ENCODE data around the gene WDR47.

The WDR47 gene

GRCh38 chr1:109041621-109042468 lies at the start of gene WDR47:
Gene WDR47, minus strand, starts transcription at chr1:109042102. Its CDS starts 18,590 bp downstream, at chr1:109023512.
- H3K4me1 Mint-ChIP-seq, result peaks cover 16% of the 10 kb centered on the region

GRCh38 chr1:109091078-109091838 lies 49.4 kb upstream of the WDR47 start:
- Mint-ChIP-seq H3K4me1 (peaks cover 19% of the 10 kb centered on the region), H3K27me3 (no peaks in the 10 kb centered on the region), H3K36me3 (peaks cover 6% of the 10 kb centered on the region), H3K9me3 (no peaks in the 10 kb centered on the region), H3K27ac (peak overlapping the region; percentile 99), H3K4me3 (peak overlapping the region; percentile 99)
- DNase-seq (ENCODE audit: low spot score in 2 of 2), result no peak
- ATAC-seq (ENCODE audit: low read depth), result peak; percentile 9

More at GRCh38 chr1:109041621-109042468, at the start of gene WDR47:
- Mint-ChIP-seq H3K27ac (peak within 1 kb of the TSS; percentile 90), H3K27me3 (no peaks in the 10 kb centered on the region), H3K9me3 (no peaks in the 10 kb centered on the region), H3K4me3 (peak within 1 kb of the TSS; percentile 96), H3K36me3 (no peaks in the 10 kb centered on the region)
- peak; percentile 95 for ATAC-seq (ENCODE audit: low read depth)
- peak; percentile 93 to 95 for DNase-seq (ENCODE audit: low spot score in 2 of 2)

- Mint-ChIP-seq H3K9me3 (no peaks in the 10 kb centered on the region), H3K27me3 (no peaks in the 10 kb centered on the region), H3K4me1 (peaks cover 19% of the 10 kb centered on the region), H3K4me3 (peak within 1 kb of the TSS; percentile 99), H3K36me3 (peaks cover 6% of the 10 kb centered on the region), H3K27ac (peak within 1 kb of the TSS; percentile 99)
- peak; percentile 82 for ATAC-seq (ENCODE audit: low read depth)
- DNase-seq (ENCODE audit: low spot score in 2 of 2), result peak; percentile 82 to 86
Measured at GRCh38 chr1:109090196-109091077, 48.5 kb upstream of the WDR47 start, which contains the start of gene TMEM167B. Gene TMEM167B, plus strand, starts transcription at chr1:109090764. Its CDS starts 109 bp downstream, at chr1:109090873.

GRCh38 chr1:109089242-109090015 lies 47.5 kb upstream of the WDR47 start:
- peaks cover 6% of the 10 kb centered on the region for H3K36me3 Mint-ChIP-seq
- DNase-seq (ENCODE audit: low spot score in 2 of 2), result peak in 1 of 2 donors; percentile 20
- ATAC-seq (ENCODE audit: low read depth), result peak; percentile 30
- H3K4me1 Mint-ChIP-seq, result peaks cover 19% of the 10 kb centered on the region
- H3K4me3 Mint-ChIP-seq, result peak overlapping the region; percentile 99
- no peaks in the 10 kb centered on the region for H3K9me3 Mint-ChIP-seq
- peak overlapping the region; percentile 99 for H3K27ac Mint-ChIP-seq
- H3K27me3 Mint-ChIP-seq, result no peaks in the 10 kb centered on the region

GRCh38 chr1:109084563-109085517 lies 42.9 kb upstream of the WDR47 start:
- DNase-seq (ENCODE audit: low spot score in 2 of 2), result no peak
- Mint-ChIP-seq H3K4me1 (peaks cover 2% of the 10 kb centered on the region), H3K36me3 (no peaks in the 10 kb centered on the region), H3K27ac (no peak overlapping the region), H3K4me3 (no peak overlapping the region), H3K27me3 (no peaks in the 10 kb centered on the region), H3K9me3 (no peaks in the 10 kb centered on the region)
- ATAC-seq (ENCODE audit: low read depth), result no peak

- Mint-ChIP-seq H3K4me3 (no peak overlapping the region), H3K27me3 (no peaks in the 10 kb centered on the region), H3K36me3 (no peaks in the 10 kb centered on the region), H3K27ac (no peak overlapping the region), H3K4me1 (no peaks in the 10 kb centered on the region), H3K9me3 (no peaks in the 10 kb centered on the region)
- ATAC-seq (ENCODE audit: low read depth) (no peak), DNase-seq (ENCODE audit: low spot score in 2 of 2) (no peak)
Measured at GRCh38 chr1:109083923-109084322, 42.0 kb upstream of the WDR47 start.

- no peaks in the 10 kb centered on the region for H3K4me1 Mint-ChIP-seq
- H3K36me3 Mint-ChIP-seq, result no peaks in the 10 kb centered on the region
- no peak overlapping the region for H3K4me3 Mint-ChIP-seq
- H3K27ac Mint-ChIP-seq, result no peak overlapping the region
- no peaks in the 10 kb centered on the region for H3K27me3 Mint-ChIP-seq
- no peaks in the 10 kb centered on the region for H3K9me3 Mint-ChIP-seq
- ATAC-seq (ENCODE audit: low read depth) (no peak), DNase-seq (ENCODE audit: low spot score in 2 of 2) (no peak)
Measured at GRCh38 chr1:109083501-109083900, 41.6 kb upstream of the WDR47 start.

- DNase-seq (ENCODE audit: low spot score in 2 of 2), result no peak
- H3K4me3 Mint-ChIP-seq, result no peak overlapping the region
- no peak overlapping the region for H3K27ac Mint-ChIP-seq
- peaks cover 5% of the 10 kb centered on the region for H3K4me1 Mint-ChIP-seq
- no peaks in the 10 kb centered on the region for H3K9me3 Mint-ChIP-seq
- ATAC-seq (ENCODE audit: low read depth), result no peak
- H3K27me3 Mint-ChIP-seq, result no peaks in the 10 kb centered on the region
- H3K36me3 Mint-ChIP-seq, result no peaks in the 10 kb centered on the region
Measured at GRCh38 chr1:109080441-109081082, 38.7 kb upstream of the WDR47 start.

- ATAC-seq (ENCODE audit: low read depth), result no peak
- H3K36me3 Mint-ChIP-seq, result no peaks in the 10 kb centered on the region
- no peak for DNase-seq (ENCODE audit: low spot score in 2 of 2)
- no peak overlapping the region for H3K27ac Mint-ChIP-seq
- H3K4me3 Mint-ChIP-seq, result no peak overlapping the region
- no peaks in the 10 kb centered on the region for H3K9me3 Mint-ChIP-seq
- no peaks in the 10 kb centered on the region for H3K27me3 Mint-ChIP-seq
- H3K4me1 Mint-ChIP-seq, result peaks cover 8% of the 10 kb centered on the region
Measured at GRCh38 chr1:109079240-109079622, 37.3 kb upstream of the WDR47 start.

- no peak overlapping the region for H3K27ac Mint-ChIP-seq
- no peaks in the 10 kb centered on the region for H3K9me3 Mint-ChIP-seq
- ATAC-seq (ENCODE audit: low read depth) (no peak), DNase-seq (ENCODE audit: low spot score in 2 of 2) (no peak)
- H3K36me3 Mint-ChIP-seq, result no peaks in the 10 kb centered on the region
- no peak overlapping the region for H3K4me3 Mint-ChIP-seq
- no peaks in the 10 kb centered on the region for H3K27me3 Mint-ChIP-seq
- H3K4me1 Mint-ChIP-seq, result peaks cover 8% of the 10 kb centered on the region
Measured at GRCh38 chr1:109078317-109078716, 36.4 kb upstream of the WDR47 start.

- ATAC-seq (ENCODE audit: low read depth) (peak; percentile 98), DNase-seq (ENCODE audit: low spot score in 2 of 2) (peak; percentile 82 to 84)
- Mint-ChIP-seq H3K4me3 (peak within 1 kb of the TSS; percentile 91), H3K4me1 (peaks cover 8% of the 10 kb centered on the region), H3K9me3 (no peaks in the 10 kb centered on the region), H3K36me3 (peaks cover 5% of the 10 kb centered on the region), H3K27me3 (no peaks in the 10 kb centered on the region), H3K27ac (peak within 1 kb of the TSS; percentile 98)
Measured at GRCh38 chr1:109075531-109076490, 33.9 kb upstream of the WDR47 start, which contains the start of gene TAF13. Gene TAF13, minus strand, starts transcription at chr1:109076003. Its CDS starts 56 bp downstream, at chr1:109075947.

All from memory B cell (primary cell).